Fibroblast of pulmonary artery (primary cell): ENCODE data around the gene RSPO3.

ENCODE experiments used
- DNase-seq: peaks from one replicate; pipeline ENCODE4 v3.0.0-alpha.2; 2010; ENCODE audit warnings: low read depth
- H3K4me3 ChIP-seq: replicated peaks from 2 replicates; pipeline ENCODE4 v1.5.1; 2011; ENCODE audit warnings: low read depth, mild to moderate bottlenecking, control low read depth, low read length, moderate library complexity
- TF ChIP-seq, protein P1 (sequence below): IDR thresholded peaks from 2 replicates; pipeline ENCODE4 v1.5.1; 2011; ENCODE audit warnings: mild to moderate bottlenecking, control low read depth, low read length, inconsistent platforms; ENCODE audit errors: missing control alignments

Gene RSPO3

DNA sequence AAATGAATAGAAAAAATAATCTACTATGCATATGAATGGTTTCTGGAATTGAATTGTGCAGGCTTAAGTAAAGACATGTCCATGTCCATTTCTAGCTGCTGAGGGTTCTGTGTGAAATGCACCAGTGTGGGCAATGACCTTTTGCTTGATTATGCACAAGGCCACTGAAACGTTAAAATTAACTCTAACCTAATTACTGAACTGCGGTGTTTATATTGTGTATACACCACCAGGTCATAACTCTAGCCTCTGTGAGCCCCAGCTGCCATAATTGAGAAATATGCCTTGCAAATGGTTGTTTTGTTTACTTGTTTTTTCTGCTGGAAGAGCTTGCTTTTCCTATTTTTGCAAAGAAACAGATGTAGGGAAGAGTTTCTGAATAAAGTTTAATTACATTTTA is 46.1 kb downstream of the RSPO3 start:
- TF ChIP-seq, protein P1, sequence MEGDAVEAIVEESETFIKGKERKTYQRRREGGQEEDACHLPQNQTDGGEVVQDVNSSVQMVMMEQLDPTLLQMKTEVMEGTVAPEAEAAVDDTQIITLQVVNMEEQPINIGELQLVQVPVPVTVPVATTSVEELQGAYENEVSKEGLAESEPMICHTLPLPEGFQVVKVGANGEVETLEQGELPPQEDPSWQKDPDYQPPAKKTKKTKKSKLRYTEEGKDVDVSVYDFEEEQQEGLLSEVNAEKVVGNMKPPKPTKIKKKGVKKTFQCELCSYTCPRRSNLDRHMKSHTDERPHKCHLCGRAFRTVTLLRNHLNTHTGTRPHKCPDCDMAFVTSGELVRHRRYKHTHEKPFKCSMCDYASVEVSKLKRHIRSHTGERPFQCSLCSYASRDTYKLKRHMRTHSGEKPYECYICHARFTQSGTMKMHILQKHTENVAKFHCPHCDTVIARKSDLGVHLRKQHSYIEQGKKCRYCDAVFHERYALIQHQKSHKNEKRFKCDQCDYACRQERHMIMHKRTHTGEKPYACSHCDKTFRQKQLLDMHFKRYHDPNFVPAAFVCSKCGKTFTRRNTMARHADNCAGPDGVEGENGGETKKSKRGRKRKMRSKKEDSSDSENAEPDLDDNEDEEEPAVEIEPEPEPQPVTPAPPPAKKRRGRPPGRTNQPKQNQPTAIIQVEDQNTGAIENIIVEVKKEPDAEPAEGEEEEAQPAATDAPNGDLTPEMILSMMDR, result no peak
- DNase-seq, result no peak

DNA sequence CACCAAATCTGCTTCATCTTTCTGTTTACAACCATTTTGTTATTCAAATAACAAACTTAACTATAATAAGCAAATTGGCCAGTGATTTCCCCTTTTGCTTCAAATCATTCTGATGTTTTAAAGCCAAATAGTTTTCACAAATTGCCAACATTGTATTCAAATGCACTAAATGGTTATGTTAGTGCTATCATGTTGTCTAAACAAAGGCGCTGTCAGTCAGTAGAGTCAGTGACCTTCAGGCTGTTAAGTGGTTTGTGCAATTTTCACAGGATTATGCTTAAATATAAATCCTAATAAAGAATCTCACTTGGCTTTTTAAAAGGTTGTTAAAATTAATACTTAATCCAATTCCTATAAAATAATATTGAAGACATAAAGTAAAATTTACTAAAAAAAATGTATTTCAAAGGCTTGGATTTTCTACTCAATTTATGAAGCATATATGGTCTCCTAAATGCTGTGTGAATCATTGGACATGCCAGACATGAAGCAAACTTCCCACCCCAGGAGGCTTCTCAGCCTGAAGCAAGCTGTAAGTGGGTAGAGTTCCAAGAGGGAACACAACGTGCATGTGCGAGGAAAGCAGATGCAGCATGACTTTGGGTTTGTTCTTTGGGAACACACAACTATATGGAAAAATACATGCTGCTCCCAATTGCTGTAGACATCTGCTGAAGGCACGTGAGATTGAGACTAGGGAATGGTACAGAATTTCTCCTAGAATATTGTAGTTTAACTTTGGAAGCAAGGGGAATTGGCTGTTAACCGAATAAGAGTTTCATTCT is 54.9 kb downstream of the RSPO3 start:
- TF ChIP-seq, protein P1, result no peak
- H3K4me3 ChIP-seq, result no peak overlapping the region
- DNase-seq, result no peak

More for the DNA sequence above, 46.1 kb downstream of the RSPO3 start:
- H3K4me3 ChIP-seq, result no peak overlapping the region

DNA sequence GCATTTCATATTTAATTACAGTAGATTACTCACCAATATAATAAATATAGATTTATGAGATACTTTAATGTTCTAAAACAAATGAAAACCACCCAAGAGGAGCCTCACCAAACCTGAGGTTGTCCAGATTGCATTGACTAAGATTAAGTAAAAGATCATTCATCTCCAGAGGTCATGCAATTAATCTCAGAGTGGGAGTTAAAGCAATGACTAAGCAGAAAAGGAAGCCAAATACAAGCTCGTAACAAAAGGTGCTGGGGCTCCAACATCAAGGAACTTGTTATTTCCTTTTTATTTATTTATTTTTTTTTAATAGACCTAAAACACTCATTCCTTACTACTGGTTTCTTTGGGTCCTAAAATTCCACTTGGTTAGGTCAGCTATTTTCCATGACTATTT is 57.7 kb downstream of the RSPO3 start:
- peak; percentile 49 for DNase-seq
- no peak overlapping the region for H3K4me3 ChIP-seq
- TF ChIP-seq, protein P1, result no peak

DNA sequence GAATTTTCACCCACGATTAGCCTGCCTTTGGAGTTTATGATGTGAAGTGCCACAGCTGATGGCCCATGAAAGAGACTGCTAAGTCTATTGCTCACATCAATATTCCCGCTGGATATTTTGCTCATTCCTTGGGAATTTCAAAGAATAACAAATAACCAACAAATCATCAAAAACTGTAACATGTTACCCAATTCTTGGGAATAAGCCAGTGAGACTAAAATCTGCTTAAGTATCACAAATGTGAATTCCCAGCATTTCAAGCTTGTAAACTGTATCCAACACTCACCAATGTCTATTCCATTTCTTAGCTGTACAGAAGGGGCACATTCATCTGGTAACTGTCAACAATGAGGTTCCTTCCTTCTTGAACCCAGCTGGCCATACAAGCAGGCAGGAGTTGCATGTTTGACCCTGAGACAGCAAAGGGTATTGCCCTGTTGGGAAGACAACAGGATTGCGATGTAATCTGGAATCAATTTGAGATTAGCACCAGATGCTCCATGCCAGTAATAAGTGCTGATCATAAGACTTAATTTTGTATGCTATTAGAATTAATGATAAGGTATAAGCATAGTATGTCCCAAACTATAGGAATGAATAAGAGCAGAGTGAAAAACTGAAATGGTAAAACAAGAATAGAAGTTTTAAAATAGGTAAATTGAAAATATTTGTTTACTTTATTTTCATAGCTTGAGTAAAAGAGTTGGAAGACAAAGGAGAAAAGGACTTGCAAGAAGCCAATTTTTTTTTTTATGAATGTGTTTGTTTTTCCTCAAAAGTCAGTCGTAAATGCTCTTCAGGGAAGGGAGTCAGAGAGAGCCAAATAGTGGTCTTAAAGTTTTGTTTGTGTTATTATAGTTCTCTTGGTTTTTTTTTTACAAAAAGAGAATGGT is 58.8 kb downstream of the RSPO3 start:
- no peak overlapping the region for H3K4me3 ChIP-seq
- TF ChIP-seq, protein P1, result no peak
- peak; percentile 72 for DNase-seq

DNA sequence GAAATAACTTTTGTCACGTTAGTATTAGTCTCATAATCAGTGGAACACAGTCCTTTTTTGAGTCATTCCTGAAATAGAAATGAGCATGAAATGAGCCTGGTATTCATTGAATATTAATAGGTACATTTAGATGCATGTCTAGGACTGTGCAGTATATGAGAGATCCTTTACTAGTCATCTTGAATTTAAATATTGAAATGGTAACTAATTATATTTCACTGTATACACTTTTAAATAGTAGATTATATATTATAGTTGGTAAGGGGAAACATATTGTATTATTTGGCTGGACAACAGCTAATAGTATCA is 59.4 kb downstream of the RSPO3 start:
- no peak overlapping the region for H3K4me3 ChIP-seq
- no peak for DNase-seq
- TF ChIP-seq, protein P1, result no peak

DNA sequence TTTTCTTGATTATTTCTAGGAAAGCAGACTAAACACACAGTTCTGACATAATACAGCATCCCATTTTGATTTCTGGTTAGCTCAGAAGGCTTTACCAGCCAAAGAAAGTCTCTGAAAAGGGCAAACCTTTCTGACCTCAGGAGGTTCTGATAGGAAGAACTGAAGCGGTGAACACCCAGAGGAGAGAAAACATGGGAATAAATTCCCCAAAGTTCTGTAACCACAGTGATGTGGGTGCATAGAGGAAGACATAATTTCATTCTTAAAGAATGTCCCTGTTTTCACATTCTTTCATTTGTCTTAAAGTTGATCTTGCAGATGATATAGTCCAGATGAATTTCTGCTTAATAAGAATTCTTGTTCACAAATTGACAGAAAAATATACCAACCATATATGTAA is 60.3 kb downstream of the RSPO3 start:
- peak; percentile 29 for DNase-seq
- H3K4me3 ChIP-seq, result no peak overlapping the region
- TF ChIP-seq, protein P1, result no peak
